Vagina (tissue), 2 donors: ENCODE data around the gene PLEKHS1.
"Not testable (repeated sequence)": the region's sequence is repeated elsewhere in the genome, so short reads cannot be mapped to it uniquely, and the experiment has no call there.

ENCODE experiments used
- CTCF ChIP-seq, 3 experiments: fragments of 450-650 bp in 2 of 3; fragments of 200-600 bp in 1 of 3; sonication (generic) in 1 of 3; IDR thresholded peaks; one replicate each; pipeline ENCODE4 v1.5.1; 2017 to 2019; ENCODE audit warnings: antibody characterized with exemption in 3 of 3, mild to moderate bottlenecking in 2 of 3, moderate library complexity in 2 of 3
- POLR2A ChIP-seq, 2 donors: fragments of 450-650 bp; IDR thresholded peaks; one replicate each; pipeline ENCODE4 v1.6.1; 2017; ENCODE audit warnings: antibody characterized with exemption in 2 of 2, mild to moderate bottlenecking in 2 of 2, moderate library complexity in 2 of 2
- POLR2AphosphoS5 ChIP-seq, 2 donors: sonication (generic); formaldehyde crosslinking; IDR thresholded peaks; one replicate each; pipeline ENCODE4 v1.9.0; 2017; ENCODE audit warnings: antibody characterized with exemption in 2 of 2, mild to moderate bottlenecking in 2 of 2, low read depth in 1 of 2; ENCODE audit not compliant: insufficient read depth in 1 of 2

- not testable (repeated sequence) for TF ChIP-seq CTCF (IDR thresholded peaks at IDR 0.05); POLR2A (IDR thresholded peaks at IDR 0.05); POLR2AphosphoS5 (IDR thresholded peaks at IDR 0.05; ENCODE audit: insufficient read depth in 1 of 2, low read depth in 1 of 2)
These were observed 77.1 kb downstream of the PLEKHS1 start for GRCh38 chr10:113828567-113828966.
